LNCAP (cell line): ENCODE data around the gene CDC42BPA.

Experiments
- CTCF ChIP-seq: fragments of 450-650 bp; IDR thresholded peaks from 2 replicates; pipeline ENCODE4 v1.5.1; 2017; ENCODE audit warnings: mild to moderate bottlenecking

CDC42BPA gene

GRCh38 chr1:227273557-227273956, 44.7 kb downstream of the CDC42BPA start:
- TF ChIP-seq CTCF = no peak

GRCh38 chr1:227272428-227272827, 45.9 kb downstream of the CDC42BPA start:
- TF ChIP-seq CTCF = no peak

GRCh38 chr1:227270554-227270953, 47.7 kb downstream of the CDC42BPA start:
- TF ChIP-seq CTCF = no peak

GRCh38 chr1:227268943-227269342, 49.3 kb downstream of the CDC42BPA start:
- no peak for TF ChIP-seq CTCF

- no peak for TF ChIP-seq CTCF
These were observed 52.4 kb downstream of the CDC42BPA start for GRCh38 chr1:227265891-227266290.

- TF ChIP-seq CTCF = no peak
These were observed 54.4 kb downstream of the CDC42BPA start for GRCh38 chr1:227263869-227264268.

- no peak for TF ChIP-seq CTCF
These were observed 56.8 kb downstream of the CDC42BPA start for GRCh38 chr1:227261501-227261900.

- TF ChIP-seq CTCF = no peak
These were observed 57.9 kb downstream of the CDC42BPA start for GRCh38 chr1:227260433-227260832.
